SK-N-SH treated with all-trans-retinoic acid at 6 μM for 48 hours (cell line): Measurements from ENCODE around the gene POLE2.
A peak's percentile ranks its signal among the peaks of the same experiment; 100 is the strongest.

Source experiments
- ATAC-seq: fragments of 200-7000 bp; cut with Tn5 transposase; 3 replicates; pipeline ENCODE4 v1.9.1; 2020; ENCODE audit warnings: mild to moderate bottlenecking, moderate library complexity
- BACH2 ChIP-seq: fragments of 250-450 bp; sonication (Bioruptor Pico); IDR thresholded peaks from 2 replicates; pipeline ENCODE4 v1.9.0; 2021; ENCODE audit warnings: mild to moderate bottlenecking, borderline replicate concordance
- CSDC2 ChIP-seq: fragments of 250-450 bp; sonication (Bioruptor Pico); IDR thresholded peaks from 2 replicates; pipeline ENCODE4 v1.5.0; 2020; ENCODE audit warnings: mild to moderate bottlenecking, moderate library complexity
- ESRRG ChIP-seq: fragments of 250-450 bp; sonication (Bioruptor Pico); IDR thresholded peaks from 2 replicates; pipeline ENCODE4 v1.6.1; 2021; ENCODE audit warnings: mild to moderate bottlenecking
- GLIS3 ChIP-seq: fragments of 250-450 bp; sonication (Bioruptor Pico); IDR thresholded peaks from 2 replicates; pipeline ENCODE4 v1.5.0; 2020; ENCODE audit warnings: mild to moderate bottlenecking, moderate library complexity
- ISL1 ChIP-seq: fragments of 250-450 bp; sonication (Bioruptor Pico); IDR thresholded peaks from 2 replicates; pipeline ENCODE4 v2.1.2; 2022; ENCODE audit warnings: mild to moderate bottlenecking, moderate library complexity
- OSR1 ChIP-seq: fragments of 250-450 bp; sonication (Bioruptor Pico); IDR thresholded peaks from 2 replicates; pipeline ENCODE4 v1.8.0; 2022; ENCODE audit warnings: moderate library complexity, mild to moderate bottlenecking, inconsistent platforms
- SNAI2 ChIP-seq: fragments of 250-450 bp; sonication (Bioruptor Pico); IDR thresholded peaks from 2 replicates; pipeline ENCODE4 v1.5.0; 2020; ENCODE audit warnings: mild to moderate bottlenecking, moderate library complexity
- TCF4 ChIP-seq: fragments of 250-450 bp; sonication (Bioruptor Pico); IDR thresholded peaks from 2 replicates; pipeline ENCODE4 v1.8.0; 2021; ENCODE audit warnings: mild to moderate bottlenecking, moderate library complexity, borderline replicate concordance
- ZC3H10 ChIP-seq: fragments of 250-450 bp; sonication (Bioruptor Pico); IDR thresholded peaks from 2 replicates; pipeline ENCODE4 v1.5.1; 2021; ENCODE audit warnings: mild to moderate bottlenecking, moderate library complexity
- ZFP3 ChIP-seq: fragments of 250-450 bp; sonication (Bioruptor Pico); IDR thresholded peaks from 2 replicates; pipeline ENCODE4 v1.5.0; 2020; ENCODE audit warnings: mild to moderate bottlenecking, moderate library complexity
- ZFP30 ChIP-seq: fragments of 450-650 bp; formaldehyde crosslinking; IDR thresholded peaks from 2 replicates; pipeline ENCODE4 v1.5.0; 2022; ENCODE audit warnings: mild to moderate bottlenecking, moderate library complexity
- ZNF565 ChIP-seq: fragments of 450-650 bp; formaldehyde crosslinking; conservative IDR thresholded peaks from 2 replicates; pipeline ENCODE4 v1.5.0; 2020; ENCODE audit warnings: low read depth, mild to moderate bottlenecking, moderate library complexity
- ZNF70 ChIP-seq: fragments of 450-650 bp; formaldehyde crosslinking; IDR thresholded peaks from 2 replicates; pipeline ENCODE4 v1.5.0; 2020; ENCODE audit warnings: mild to moderate bottlenecking, moderate library complexity
- ZNF8 ChIP-seq: fragments of 450-650 bp; formaldehyde crosslinking; IDR thresholded peaks from 2 replicates; pipeline ENCODE4 v1.5.0; 2020; ENCODE audit warnings: mild to moderate bottlenecking, moderate library complexity
- TF ChIP-seq, protein P1 (sequence below): fragments of 250-450 bp; sonication (Bioruptor Pico); IDR thresholded peaks from 2 replicates; pipeline ENCODE4 v1.5.1; 2020; ENCODE audit warnings: low read depth, mild to moderate bottlenecking, moderate library complexity
- TF ChIP-seq, protein P2 (sequence below): fragments of 250-450 bp; sonication (Bioruptor Pico); IDR thresholded peaks from 2 replicates; pipeline ENCODE4 v1.8.0; 2020; ENCODE audit warnings: mild to moderate bottlenecking, moderate library complexity, borderline replicate concordance
- TF ChIP-seq, protein P3 (sequence below): fragments of 250-450 bp; sonication (Bioruptor Pico); IDR thresholded peaks from 2 replicates; pipeline ENCODE4 v1.8.0; 2021; ENCODE audit warnings: low read depth, mild to moderate bottlenecking, moderate library complexity, borderline replicate concordance
- TF ChIP-seq, protein P4 (sequence below): fragments of 250-450 bp; sonication (Bioruptor Pico); IDR thresholded peaks from 2 replicates; pipeline ENCODE4 v1.5.0; 2020; ENCODE audit warnings: mild to moderate bottlenecking, moderate library complexity
- TF ChIP-seq, protein P5 (sequence below): fragments of 250-450 bp; sonication (Bioruptor Pico); IDR thresholded peaks from 2 replicates; pipeline ENCODE4 v1.5.1; 2021; ENCODE audit warnings: mild to moderate bottlenecking, moderate library complexity

POLE2 gene

DNA sequence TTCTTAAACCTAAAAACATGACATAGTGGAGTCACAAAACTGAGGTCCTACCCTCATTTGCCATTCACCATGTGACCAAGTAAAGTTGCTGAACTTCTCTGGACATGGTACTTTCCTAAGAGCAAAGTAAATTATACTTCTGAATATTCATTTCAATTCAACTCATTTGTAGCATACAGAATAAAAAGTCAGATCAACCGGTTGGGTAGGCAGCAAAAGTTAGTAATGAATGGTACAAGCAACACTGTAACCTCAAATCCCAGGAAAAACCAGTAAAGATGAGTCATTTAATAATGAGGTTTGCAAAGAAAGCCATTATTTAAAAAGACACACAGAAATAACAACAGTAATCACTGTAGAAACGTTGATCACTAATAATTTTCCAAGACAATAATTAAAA, 8.7 kb downstream of the POLE2 start (continued):
- TF ChIP-seq, protein P1, sequence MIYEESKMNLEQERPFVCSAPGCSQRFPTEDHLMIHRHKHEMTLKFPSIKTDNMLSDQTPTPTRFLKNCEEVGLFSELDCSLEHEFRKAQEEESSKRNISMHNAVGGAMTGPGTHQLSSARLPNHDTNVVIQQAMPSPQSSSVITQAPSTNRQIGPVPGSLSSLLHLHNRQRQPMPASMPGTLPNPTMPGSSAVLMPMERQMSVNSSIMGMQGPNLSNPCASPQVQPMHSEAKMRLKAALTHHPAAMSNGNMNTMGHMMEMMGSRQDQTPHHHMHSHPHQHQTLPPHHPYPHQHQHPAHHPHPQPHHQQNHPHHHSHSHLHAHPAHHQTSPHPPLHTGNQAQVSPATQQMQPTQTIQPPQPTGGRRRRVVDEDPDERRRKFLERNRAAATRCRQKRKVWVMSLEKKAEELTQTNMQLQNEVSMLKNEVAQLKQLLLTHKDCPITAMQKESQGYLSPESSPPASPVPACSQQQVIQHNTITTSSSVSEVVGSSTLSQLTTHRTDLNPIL = no peak
- TF ChIP-seq, all 23 proteins: peak for 0

DNA sequence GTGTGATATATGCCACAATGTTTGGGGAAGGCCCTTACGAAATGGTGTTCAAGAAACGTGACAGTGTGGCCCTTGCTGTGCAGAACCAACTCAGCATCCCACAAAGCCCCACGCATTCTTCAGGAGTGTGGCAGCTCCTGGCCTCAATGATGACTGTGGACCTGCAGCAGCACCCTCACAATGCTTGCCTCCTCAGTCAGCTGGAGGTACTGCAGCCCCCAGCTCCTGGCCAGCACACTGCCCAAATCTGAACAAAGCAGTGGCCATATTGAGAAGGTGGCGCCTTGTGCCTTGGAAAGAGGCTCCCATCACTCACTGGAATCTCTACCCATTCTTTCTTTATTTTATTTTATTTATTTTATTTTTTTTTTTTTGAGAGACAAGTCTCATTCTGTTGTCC, 10.4 kb downstream of the POLE2 start:
- TF ChIP-seq SNAI2 (CRISPR knock-in tag) = no peak
- TF ChIP-seq, protein P2, sequence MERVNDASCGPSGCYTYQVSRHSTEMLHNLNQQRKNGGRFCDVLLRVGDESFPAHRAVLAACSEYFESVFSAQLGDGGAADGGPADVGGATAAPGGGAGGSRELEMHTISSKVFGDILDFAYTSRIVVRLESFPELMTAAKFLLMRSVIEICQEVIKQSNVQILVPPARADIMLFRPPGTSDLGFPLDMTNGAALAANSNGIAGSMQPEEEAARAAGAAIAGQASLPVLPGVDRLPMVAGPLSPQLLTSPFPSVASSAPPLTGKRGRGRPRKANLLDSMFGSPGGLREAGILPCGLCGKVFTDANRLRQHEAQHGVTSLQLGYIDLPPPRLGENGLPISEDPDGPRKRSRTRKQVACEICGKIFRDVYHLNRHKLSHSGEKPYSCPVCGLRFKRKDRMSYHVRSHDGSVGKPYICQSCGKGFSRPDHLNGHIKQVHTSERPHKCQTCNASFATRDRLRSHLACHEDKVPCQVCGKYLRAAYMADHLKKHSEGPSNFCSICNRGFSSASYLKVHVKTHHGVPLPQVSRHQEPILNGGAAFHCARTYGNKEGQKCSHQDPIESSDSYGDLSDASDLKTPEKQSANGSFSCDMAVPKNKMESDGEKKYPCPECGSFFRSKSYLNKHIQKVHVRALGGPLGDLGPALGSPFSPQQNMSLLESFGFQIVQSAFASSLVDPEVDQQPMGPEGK (CRISPR knock-in tag) = no peak
- no peak for TF ChIP-seq CSDC2 (CRISPR knock-in tag)
- TF ChIP-seq, protein P3, sequence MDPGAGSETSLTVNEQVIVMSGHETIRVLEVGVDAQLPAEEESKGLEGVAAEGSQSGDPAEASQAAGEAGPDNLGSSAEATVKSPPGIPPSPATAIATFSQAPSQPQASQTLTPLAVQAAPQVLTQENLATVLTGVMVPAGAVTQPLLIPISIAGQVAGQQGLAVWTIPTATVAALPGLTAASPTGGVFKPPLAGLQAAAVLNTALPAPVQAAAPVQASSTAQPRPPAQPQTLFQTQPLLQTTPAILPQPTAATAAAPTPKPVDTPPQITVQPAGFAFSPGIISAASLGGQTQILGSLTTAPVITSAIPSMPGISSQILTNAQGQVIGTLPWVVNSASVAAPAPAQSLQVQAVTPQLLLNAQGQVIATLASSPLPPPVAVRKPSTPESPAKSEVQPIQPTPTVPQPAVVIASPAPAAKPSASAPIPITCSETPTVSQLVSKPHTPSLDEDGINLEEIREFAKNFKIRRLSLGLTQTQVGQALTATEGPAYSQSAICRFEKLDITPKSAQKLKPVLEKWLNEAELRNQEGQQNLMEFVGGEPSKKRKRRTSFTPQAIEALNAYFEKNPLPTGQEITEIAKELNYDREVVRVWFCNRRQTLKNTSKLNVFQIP (CRISPR knock-in tag) = no peak
- no peak for TF ChIP-seq ZNF8 (CRISPR knock-in tag)
- no peak for TF ChIP-seq ZFP30 (CRISPR knock-in tag)
- no peak for TF ChIP-seq ZNF70 (CRISPR knock-in tag)
- TF ChIP-seq BACH2 = no peak
- peak; percentile 47; the same call in 1 of the 3 replicates for ATAC-seq

DNA sequence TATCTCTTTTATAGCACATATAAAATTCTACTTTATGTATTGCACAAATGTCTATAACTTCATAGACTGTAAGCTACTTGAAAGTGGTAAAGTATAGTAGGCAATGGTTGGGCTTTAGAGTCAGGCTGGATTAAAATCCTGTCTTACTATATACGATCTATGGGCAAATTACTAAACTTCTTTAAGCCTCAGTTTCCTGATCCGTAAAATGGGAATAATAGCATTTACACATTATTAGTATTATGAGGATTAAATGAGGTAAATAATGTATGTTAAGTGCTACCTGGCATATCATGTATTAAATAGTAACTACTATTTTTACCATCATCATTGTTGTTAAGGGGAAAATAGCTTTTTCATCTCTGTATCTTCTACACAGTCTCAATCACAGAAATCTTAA, 14.4 kb downstream of the POLE2 start:
- TF ChIP-seq ZFP30 (CRISPR knock-in tag) (no peak), GLIS3 (CRISPR knock-in tag) (no peak), BACH2 (no peak), OSR1 (CRISPR knock-in tag) (no peak), ZC3H10 (no peak), ZNF8 (CRISPR knock-in tag) (no peak), ZNF70 (CRISPR knock-in tag) (no peak), ZFP3 (CRISPR knock-in tag) (no peak)
- TF ChIP-seq, protein P2 (CRISPR knock-in tag) = no peak
- TF ChIP-seq, protein P4, sequence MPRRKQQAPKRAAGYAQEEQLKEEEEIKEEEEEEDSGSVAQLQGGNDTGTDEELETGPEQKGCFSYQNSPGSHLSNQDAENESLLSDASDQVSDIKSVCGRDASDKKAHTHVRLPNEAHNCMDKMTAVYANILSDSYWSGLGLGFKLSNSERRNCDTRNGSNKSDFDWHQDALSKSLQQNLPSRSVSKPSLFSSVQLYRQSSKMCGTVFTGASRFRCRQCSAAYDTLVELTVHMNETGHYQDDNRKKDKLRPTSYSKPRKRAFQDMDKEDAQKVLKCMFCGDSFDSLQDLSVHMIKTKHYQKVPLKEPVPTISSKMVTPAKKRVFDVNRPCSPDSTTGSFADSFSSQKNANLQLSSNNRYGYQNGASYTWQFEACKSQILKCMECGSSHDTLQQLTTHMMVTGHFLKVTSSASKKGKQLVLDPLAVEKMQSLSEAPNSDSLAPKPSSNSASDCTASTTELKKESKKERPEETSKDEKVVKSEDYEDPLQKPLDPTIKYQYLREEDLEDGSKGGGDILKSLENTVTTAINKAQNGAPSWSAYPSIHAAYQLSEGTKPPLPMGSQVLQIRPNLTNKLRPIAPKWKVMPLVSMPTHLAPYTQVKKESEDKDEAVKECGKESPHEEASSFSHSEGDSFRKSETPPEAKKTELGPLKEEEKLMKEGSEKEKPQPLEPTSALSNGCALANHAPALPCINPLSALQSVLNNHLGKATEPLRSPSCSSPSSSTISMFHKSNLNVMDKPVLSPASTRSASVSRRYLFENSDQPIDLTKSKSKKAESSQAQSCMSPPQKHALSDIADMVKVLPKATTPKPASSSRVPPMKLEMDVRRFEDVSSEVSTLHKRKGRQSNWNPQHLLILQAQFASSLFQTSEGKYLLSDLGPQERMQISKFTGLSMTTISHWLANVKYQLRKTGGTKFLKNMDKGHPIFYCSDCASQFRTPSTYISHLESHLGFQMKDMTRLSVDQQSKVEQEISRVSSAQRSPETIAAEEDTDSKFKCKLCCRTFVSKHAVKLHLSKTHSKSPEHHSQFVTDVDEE (CRISPR knock-in tag) = no peak
- TF ChIP-seq, protein P5, sequence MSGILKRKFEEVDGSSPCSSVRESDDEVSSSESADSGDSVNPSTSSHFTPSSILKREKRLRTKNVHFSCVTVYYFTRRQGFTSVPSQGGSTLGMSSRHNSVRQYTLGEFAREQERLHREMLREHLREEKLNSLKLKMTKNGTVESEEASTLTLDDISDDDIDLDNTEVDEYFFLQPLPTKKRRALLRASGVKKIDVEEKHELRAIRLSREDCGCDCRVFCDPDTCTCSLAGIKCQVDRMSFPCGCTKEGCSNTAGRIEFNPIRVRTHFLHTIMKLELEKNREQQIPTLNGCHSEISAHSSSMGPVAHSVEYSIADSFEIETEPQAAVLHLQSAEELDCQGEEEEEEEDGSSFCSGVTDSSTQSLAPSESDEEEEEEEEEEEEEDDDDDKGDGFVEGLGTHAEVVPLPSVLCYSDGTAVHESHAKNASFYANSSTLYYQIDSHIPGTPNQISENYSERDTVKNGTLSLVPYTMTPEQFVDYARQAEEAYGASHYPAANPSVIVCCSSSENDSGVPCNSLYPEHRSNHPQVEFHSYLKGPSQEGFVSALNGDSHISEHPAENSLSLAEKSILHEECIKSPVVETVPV = no peak
- ATAC-seq = no peak

DNA sequence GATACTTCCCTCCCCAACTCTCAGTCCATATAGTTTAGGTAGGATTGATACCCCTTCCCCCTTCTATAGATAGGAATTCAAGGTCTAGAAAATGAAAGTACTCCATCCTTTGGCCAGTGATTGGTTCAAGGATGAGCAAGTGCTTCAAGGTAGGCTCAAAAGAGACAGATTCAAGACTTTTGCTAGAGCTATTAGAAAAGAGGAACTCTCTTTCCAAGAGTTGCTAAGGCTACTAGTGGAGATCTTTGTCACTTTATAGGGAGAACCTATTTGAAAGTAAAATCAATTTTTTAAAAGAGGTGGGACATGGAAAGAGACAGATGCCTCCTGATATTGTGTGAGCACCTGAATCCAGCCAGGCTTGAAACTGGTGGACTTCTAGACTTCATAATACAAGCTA, 17.5 kb downstream of the POLE2 start:
- ATAC-seq = no peak
- TF ChIP-seq ZFP30 (CRISPR knock-in tag) (no peak), TCF4 (CRISPR knock-in tag) (no peak), OSR1 (CRISPR knock-in tag) (no peak), ZNF565 (CRISPR knock-in tag) (no peak), ISL1 (CRISPR knock-in tag) (no peak), ZFP3 (CRISPR knock-in tag) (no peak), ZNF70 (CRISPR knock-in tag) (no peak), ESRRG (CRISPR knock-in tag) (no peak), ZNF8 (CRISPR knock-in tag) (no peak), ZC3H10 (no peak)
- TF ChIP-seq, protein P2 (CRISPR knock-in tag) = no peak
- TF ChIP-seq, protein P3 (CRISPR knock-in tag) = no peak
- TF ChIP-seq, protein P5 = no peak
